ENCODE data around the gene UBE4A.
"Not testable (repeated sequence)": the region's sequence is repeated elsewhere in the genome, so short reads cannot be mapped to it uniquely, and the experiment has no call there.

The UBE4A gene

DNA sequence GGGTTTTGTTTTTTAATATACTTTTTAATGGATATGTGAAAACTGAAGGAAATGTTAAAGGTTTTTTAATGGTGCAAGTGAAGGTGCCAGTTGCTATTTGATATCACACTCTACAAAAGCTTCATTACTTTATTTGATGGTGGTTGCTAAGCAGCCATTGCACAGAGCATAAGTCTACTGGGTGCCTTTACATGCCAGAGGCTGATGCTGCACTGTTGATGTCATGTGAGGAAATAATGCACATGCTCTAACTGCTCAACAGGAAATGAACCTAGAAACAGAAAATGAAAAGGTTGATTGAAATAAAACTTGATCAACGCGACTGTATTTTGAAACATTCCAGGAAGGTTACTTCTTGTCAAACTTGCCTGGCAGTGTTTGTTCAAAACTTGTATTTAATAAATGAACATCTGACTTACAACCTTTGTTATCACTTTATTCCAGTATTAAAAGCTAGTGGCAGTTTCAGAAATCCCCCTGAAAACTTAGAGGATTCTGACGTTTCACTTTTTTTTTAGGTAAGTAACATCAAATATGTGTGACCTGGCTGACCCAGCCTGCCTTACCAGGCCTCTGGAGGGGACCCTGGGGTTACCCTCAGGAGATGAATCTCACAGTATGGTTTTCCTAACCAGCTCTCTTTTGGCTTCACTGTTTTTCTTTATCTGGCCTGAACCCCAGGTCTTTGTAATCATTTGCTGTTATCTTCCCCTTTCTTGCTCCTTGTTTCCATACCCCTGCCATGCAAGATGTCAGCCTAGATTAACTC lies 39.6 kb downstream of the UBE4A start:
- DNase-seq (ENCODE audit: extremely low spot score, insufficient read length, low read depth), result no peak

DNA sequence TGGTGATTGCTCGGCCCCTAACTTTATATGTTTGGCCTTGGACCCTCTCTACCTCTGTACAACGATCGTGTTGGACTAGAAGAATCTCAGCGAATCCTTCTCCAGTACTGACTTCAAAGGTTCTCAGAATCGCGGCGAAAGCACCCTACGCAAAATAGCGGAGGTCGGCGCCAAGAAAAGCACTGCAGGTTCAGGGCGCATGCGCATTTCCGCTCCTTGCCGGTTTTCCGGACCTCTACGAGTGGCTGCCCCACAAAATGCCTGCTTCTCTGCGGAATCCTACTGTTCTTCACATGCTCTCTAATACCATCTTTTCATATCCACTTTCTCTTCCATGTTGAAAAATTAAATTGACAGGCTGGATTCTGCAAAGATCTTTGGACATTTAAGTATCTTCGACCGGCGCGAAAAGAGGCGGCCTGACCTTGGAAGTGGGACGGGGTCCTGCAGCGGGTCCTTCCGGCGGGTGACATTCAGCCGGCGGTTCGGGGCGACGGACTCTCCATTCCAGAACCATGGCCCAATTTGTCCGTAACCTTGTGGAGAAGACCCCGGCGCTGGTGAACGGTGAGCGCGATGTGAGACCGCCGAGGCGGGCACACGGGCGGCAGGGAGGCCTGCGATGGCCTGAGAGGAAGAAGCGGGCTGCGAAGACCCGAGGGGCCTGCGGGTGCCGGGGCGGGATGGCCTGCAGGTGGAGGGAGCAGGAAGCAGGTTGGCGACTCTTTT lies 41.9 kb downstream of the UBE4A start, which contains the start of gene ATP5MG:
Gene ATP5MG, plus strand, starts transcription at position 456 of the 729 bp plus-strand sequence. Its CDS starts 60 bp downstream, at position 516.
- DNase-seq (ENCODE audit: extremely low spot score, insufficient read length, low read depth), result peak; percentile 71
- FAIRE-seq, result peak; percentile 97

More for the DNA sequence above, 39.6 kb downstream of the UBE4A start:
- peak; percentile 67 for FAIRE-seq

DNA sequence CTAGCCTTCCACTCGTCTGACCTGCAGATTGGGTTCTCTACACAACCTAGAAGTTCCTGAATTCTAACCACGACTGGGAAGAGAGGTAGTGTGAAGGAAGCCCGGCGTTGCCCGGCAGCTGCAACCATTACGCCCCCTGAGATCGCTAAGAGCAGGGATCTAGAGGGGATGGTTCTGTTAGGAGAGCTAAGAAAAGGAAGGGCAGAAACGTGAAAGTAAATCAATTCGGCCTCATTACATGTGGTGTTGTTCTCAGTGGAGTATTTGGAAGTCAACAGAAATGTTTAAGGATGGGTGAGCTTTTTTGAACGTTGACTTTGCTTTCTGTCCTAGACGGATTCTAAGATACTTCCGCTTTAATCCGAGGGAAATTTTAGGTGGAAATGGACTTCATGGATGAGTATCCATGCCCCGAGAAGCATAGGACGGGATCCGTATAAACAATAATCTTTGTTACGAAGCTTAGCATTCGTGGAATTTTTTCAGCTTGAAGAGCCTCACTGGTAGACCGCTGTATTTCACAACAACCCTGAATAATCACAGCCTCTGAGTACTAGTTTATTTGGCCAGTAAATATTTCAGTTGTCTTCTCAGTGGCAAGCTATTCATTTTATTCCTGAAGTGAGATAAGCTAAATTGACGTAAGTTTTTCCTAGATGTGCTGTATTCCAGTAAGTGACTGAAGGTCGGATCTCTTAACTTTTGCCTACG lies 42.6 kb downstream of the UBE4A start:
- FAIRE-seq (no peak), DNase-seq (ENCODE audit: extremely low spot score, insufficient read length, low read depth) (no peak)

DNA sequence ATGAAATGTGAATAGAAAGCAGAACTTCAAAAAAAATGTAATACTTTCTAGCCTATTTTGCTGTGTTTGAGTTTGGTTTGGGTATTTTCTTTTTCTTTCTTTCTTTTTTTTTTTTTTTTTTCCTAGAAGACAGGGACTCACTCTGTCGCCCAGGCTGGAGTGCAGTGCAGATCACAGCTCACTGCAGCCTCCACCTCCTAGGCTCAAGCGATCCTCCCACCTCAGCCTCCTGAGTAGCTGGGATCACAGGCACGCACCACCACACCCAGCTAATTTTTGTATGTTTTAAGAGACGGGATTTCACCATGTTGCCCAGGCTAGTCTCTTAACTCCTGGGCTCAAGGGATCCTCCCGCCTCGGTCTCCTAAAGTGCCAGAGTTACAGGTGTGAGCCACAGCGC lies 43.2 kb downstream of the UBE4A start:
- FAIRE-seq, result not testable (repeated sequence)

DNA sequence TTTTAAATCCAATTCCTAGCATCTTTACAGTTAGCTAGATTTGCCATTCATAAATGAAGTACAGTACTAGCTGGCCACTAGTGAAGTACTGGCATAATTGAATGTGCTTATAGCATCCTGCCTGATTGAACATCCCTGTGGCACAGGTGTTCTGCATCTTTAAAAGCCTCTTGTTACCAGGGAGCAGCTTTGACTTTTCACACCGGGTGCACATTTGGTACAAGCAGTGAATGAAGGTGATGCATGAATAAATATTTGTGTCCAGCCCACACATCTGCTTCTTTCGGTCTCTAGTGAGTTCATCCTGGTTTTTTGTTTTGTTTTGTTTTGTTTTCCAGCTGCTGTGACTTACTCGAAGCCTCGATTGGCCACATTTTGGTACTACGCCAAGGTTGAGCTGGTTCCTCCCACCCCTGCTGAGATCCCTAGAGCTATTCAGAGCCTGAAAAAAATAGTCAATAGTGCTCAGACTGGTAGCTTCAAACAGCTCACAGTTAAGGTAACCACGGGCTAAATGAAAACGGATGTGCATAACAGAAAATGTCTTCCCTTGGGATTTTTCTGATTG lies 47.3 kb downstream of the UBE4A start:
- FAIRE-seq (no peak), DNase-seq (ENCODE audit: extremely low spot score, insufficient read length, low read depth) (no peak)

More for the DNA sequence above, 43.2 kb downstream of the UBE4A start:
- DNase-seq (ENCODE audit: extremely low spot score, insufficient read length, low read depth), result not testable (repeated sequence)

DNA sequence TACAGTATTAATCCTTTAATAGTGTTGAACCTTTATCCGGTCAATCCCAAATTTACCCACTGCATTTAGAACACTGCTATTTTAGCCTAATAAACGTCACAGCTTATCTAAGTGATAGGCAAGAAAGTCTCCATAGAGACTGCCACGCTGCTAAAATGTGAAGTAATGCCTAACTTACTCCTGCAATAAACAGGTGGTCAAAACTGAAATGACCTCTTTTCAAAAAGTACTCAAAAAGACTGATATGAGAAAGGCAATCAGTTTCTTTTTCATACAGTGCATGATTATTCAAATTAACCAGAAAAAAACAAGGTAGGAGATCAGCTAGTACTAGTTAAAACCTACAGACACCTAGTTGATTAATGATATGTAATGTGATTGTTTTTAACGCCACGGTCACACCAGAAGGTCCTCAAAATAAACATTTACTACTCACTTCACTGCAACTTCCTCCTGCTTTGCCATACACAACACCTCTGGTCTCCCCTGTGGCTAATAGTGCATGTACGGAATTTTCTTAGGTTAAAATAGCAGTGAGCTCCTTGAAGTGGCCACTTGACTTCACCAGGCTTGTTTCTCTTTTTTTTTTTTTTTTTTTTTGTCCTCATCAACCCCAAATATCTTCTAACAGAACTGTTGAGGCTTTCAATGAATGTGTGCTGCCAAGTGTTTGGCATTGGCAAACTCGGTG lies 50.8 kb downstream of the UBE4A start:
- FAIRE-seq (peak; percentile 53), DNase-seq (ENCODE audit: extremely low spot score, insufficient read length, low read depth) (no peak)

DNA sequence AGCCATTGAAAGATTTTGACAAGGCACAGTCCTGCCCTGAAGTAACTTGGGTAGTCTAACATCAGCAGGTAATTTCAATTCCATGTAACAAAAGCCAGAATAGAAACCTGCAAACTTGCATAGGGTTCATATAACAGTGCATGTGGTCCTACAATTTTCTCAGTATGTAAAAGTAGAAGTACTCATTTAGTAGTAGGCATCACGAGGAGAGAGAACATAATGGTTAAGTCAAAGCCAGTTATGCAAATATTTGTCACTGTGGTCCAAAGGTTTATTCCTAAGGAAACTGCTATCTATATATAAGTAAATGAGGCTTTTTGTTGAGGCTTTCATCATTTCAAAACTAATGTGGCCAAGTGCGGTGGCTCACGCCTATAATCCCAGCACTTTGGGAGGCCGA lies 52.1 kb downstream of the UBE4A start:
- FAIRE-seq (no peak), DNase-seq (ENCODE audit: extremely low spot score, insufficient read length, low read depth) (no peak)

DNA sequence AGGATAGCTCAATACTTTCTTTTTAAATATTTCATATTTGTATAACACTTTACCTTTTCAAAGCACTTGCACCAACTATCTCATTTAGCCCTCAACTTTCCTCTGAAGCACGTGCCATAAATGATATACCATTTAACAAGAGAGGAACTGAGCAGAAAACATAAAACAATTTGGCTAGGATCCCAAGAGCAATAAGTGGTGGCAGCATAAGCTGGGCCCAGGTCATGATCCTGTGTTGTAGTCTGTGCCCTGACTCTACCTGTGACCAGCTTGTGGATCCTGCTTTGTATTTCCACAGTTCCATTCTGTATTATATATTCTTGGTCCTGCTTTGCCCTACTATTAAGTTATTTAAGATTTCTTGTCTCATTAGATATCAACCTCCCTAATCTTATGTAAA lies 53.5 kb downstream of the UBE4A start:
- no peak for FAIRE-seq
- DNase-seq (ENCODE audit: extremely low spot score, insufficient read length, low read depth), result no peak

DNA sequence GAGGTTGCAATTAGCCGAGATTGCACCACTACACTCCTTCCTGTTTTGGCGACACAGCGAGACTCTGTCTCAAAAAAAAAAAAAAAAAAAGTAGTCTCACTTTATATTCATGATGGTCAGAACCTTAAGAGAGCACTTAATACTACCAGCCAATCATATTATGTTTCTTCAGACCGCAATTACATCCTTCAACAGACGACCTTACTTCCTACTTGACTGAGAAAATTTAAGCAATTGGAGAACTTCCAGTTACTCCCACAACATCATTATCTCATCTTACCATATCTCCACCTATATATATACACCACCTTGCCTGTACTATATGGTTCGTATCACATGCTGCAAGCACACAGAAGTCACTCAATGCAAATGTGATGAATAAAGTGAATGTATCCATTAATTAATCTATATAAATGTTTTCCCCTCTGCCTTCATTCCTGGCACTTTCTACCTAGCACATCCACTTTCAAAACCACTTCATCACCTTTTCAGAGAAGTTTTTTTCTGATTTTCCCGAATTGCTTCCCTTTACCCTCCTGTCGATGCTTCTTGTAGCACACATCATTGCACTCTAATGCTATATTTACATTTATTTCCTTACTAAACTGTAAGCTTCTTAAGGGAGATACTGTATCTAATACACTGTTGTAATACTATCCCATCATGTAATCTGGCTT lies 55.8 kb downstream of the UBE4A start:
- DNase-seq (ENCODE audit: extremely low spot score, insufficient read length, low read depth), result no peak
- no peak for FAIRE-seq

DNA sequence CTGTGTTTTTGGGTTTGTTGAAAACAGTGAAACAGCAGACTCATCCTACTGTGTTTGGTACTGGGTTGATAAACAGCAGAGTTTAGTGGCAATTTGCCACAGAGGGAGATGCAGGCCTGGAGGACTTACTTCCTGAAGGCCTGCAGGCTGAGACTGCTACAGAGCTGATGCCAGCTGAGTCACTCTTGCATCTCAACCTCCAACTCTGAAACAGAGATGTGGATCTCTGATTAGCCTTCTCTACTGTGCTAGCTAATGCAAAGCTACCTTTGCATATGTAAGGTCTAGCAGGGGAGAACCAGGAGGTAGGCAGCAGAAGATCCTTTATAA lies 56.3 kb downstream of the UBE4A start:
- no peak for DNase-seq (ENCODE audit: extremely low spot score, insufficient read length, low read depth)
- FAIRE-seq, result no peak

DNA sequence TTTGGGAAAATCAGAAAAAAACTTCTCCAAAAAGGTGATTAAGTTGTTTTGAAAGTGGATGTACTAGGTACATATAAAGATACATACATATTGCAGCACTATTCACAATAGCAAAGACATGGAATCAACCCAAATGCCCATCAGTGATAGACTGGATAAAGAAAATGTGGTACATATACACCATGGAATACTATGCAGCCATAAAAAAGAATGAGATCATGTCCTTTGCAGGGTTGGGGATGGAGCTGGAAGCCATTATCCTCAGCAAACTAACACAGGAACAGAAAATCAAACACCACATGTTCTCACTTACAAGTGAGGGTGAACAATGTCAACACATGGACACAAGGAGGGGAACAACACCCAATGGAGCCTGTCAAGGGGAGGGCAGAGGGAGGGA lies 57.5 kb downstream of the UBE4A start:
- not testable (repeated sequence) for FAIRE-seq; DNase-seq (ENCODE audit: extremely low spot score, insufficient read length, low read depth)

DNA sequence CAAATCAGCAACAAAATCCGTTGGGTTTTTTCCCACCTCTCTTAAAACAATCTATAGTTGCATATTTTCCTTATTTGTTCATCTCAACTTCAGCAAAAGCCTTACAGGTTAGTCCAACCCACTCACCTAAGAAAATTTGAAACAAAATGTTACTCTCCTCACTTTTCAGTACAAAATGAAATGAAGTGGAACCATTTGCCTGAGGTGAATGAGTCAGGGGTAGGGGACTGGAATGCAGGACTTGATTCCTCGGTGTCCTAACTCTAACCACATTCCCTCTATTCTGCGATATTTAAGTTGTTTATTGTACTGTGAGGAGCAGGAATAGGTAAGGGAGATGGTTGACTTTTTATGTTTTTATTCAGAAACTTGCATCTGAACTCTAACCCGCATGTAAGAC lies 58.4 kb downstream of the UBE4A start:
- FAIRE-seq, result no peak
- no peak for DNase-seq (ENCODE audit: extremely low spot score, insufficient read length, low read depth)

DNA sequence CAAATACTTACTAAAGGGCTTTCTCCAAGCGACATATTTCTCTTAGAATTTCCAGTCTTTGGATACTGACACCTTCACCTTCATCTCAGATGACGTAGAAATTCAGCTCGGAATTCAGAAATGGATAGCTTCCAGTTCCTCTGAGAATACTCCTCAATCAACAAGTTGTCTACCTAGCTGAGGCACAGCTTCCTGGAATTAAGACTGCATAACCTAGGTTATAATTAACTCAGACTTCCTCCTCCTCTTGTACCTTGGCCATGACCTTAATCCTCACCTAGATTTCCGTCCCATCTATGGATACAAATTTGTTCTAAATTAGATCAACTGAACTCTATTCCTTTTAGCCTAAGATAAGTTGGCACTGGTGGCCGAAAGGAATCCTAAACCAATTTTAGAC lies 59.4 kb downstream of the UBE4A start:
- DNase-seq (ENCODE audit: extremely low spot score, insufficient read length, low read depth) (no peak), FAIRE-seq (no peak)

DNA sequence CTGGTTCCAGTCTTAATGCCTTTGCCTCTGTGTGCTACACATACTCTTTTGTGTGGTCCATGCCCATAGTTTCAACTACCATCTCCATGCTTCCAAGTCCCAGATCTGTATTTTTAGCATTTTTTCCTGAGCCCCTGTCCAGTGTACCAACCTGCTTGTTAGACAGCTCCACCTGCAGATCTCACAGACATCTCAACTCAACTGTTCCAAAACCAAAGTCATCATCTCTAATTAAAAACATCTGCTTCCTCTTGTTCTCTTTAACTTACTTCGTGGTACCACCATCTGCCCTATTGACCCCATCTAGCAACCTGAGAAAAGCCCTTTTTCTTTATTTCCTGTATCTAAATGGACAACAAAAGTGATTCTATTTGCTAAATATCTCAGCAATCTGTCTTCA lies 68.3 kb downstream of the UBE4A start:
- DNase-seq (ENCODE audit: extremely low spot score, insufficient read length, low read depth) (no peak), FAIRE-seq (no peak)

DNA sequence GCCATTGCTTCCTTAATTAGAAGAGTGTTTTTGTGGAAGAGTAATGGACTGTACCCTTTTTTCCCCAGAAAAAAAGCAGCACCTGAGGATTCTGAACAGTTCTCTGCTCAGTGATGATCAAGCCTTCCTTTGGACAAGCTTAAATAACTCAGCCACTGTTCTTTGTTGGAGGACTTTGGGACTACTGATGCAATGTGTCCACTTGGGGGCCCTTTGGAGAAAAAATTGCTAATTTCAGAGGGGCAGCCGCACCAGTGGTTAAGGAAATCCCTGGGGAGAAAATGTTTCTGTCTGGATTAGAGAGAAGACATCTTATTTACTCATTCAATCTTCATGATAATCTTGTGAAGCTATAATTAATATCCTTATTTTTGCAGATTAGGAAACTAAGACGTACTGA lies 71.6 kb downstream of the UBE4A start:
- FAIRE-seq (no peak), DNase-seq (ENCODE audit: extremely low spot score, insufficient read length, low read depth) (no peak)

DNA sequence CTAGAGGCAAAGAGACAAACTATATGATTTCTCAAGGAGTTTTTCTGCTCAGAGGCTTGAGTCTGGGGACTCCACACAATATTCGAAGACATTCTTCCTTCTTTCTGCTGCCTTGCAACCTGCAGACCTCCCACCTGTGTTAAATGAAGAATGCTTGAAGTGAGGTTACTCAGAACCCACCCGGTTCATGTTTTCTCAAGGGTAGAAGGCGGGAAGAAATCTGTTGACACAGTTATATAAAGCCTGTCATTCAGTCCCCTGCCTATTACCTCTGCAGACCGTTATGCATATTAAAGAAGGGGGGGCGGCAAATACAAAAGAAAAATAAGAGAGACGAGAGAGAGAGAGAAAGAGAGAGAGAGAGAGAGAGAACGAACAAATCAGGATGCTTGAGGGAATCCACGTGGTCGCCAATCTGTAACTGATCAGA lies 74.7 kb downstream of the UBE4A start:
- peak; percentile 56 for FAIRE-seq
- DNase-seq (ENCODE audit: extremely low spot score, insufficient read length, low read depth), result no peak

DNA sequence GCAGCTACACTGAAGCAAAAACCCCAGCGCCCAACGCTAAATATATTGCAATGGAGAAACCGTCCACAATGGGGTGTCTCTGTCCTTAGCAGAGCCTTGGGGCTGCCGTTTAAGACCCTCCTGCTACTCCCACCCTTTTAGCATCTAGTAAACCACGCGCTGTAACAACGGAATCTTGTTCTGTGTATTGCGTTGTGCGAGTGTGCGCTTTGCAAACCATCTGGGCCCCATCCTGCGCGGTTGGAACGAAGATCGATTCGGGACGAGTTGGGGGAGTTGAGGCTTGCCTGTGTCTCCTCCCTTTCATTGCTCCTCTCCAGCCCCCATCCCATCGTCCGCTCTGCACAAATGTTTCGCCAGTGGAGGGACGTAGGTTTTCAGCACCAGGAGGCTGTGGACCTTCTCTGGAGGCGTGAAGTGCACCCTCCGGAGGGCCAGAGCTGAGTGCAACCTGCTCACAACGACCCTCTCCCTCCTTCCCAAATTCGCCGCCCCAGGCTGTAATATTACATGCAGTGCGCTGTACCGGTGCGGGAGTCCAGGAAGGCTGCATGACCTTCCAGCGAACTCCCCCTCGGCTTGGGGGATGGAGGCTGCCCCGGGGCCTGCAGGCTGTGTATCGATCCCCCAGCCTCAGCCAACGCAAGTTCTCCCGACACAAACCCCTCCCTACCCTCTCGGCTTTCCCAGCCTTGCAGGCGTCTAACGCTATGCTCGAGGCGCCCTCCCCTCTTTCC lies 75.3 kb downstream of the UBE4A start:
- DNase-seq (ENCODE audit: extremely low spot score, insufficient read length, low read depth) (no peak), FAIRE-seq (no peak)

DNA sequence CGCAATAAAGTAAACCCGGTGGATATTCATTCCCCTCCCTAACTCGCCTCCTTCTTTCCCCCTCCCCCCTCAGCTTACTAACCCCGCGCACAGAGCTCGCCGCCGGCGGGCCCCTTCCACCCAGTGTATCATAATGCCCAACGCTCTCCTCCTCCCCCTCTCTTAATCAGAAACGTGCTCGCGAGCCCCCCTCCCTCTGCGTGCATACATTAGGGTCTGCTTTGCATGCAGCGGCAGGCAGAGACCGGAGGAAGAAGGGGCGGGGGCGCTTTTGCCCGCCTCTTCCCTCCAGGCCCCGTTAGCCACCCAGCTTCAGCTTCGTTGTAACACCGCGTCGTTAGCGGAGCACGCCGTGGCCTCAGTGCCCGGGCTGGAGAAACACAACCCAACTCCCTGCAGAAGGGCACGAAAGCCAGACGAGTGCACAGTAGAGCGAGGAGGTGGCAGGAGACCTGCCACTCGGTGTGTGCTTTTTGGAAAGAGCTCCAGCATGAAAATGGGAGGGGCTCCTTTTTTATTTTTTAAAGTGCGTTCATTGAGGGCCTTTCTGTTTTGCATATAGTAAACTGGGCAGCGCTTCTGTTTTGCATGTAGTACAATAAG lies 76.0 kb downstream of the UBE4A start:
- DNase-seq (ENCODE audit: extremely low spot score, insufficient read length, low read depth) (no peak), FAIRE-seq (peak; percentile 42)

All from GM18507 (cell line).